Pulmonary artery endothelial cell (primary cell): Measurements from ENCODE around the gene DPP9. TPM values are rescaled to one million over a fixed set of nuclear protein-coding genes. Genes with fewer than 3 reads are reported as not detected.

Experiments
- DNase-seq: peaks from one replicate; pipeline ENCODE4 v3.0.0-alpha.2; 2011; ENCODE audit warnings: low read depth, low spot score
- total RNA-seq: library from RNA; depleted of rRNA; stranded (reverse); fragments of >200 nt; gene quantifications from 2 replicates; pipeline ENCODE4 v1.2.3, GENCODE V29; 2014

The DPP9 gene
- total RNA-seq, 1 donor from 2014 or later, result 24.5 TPM

GRCh38 chr19:4657262-4657661, 66.4 kb downstream of the DPP9 start:
- DNase-seq, result no peak

GRCh38 chr19:4656102-4656501, 67.5 kb downstream of the DPP9 start:
- no peak for DNase-seq

DNA sequence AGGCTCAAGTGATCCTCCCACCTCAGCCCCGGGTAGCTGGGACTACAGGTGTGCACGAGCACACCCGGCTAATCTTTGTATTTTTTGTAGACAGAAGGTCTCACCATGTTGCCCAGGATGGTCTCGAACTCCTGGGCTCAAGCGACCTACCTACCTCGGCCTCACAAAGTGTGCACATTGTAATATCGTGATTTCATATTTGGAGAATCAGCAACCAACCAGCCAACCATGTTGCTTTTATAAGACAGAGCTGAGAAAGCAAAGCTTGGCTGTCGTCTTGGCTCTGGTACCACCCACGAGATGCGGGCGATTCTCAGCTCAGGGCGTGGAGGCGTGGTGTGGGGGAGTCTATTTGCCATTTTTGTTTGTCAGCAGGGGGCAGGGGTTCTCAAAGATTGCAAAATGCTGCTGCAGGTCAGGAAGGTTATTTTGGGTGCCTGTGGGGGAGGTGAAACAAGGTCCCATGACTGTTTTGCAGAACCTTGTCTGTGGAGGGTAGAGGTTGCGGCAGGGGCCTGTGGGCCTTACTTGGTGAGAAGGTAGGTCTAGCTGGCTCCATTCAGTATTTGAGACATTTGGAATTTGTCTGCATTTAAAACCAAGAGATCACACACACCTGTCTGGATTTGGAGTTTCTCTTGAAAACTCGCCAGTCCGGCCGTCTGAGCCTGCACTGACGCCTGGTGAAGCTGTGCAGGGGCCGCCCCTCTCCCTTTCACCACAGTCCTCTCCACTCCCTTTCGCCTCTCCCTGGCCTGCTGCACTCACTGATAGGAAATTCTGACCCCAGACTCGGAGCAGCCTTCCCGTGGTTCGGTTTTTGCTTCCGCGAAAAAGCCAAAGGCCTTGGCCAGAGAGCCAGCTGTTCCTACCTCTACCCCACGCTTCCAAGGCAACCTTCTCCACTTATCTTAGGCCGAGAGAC, 68.9 kb downstream of the DPP9 start:
- DNase-seq, result no peak

DNA sequence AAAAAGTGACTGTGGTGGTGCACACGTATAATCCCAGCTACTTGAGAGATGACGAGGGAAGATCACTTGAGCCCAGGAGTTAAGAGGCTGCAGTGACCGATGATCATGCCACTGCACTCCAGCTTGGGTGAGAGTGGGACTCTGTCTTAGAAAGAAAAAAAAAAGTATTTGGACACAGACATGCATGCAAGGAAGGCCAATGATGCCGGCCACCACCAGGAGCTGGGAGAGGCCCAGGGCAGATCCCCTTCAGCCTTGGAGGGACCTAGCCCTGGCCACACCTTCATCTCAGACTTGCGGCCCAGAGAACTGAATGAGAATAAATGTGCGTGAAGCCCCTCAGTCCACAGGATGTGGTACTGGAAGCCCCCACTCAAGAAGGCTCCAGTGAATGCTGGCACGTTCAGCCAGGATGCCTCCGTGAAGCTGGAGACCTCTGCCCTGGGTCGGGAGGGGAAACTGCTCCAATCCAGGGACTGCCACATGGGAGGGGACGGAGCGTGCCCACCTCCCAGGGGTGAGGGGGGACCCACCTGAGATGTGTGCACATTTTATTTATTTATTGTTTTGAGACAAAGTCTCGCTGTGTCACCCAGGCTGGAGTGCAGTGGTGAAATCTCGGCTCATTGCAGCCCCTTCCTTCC, 69.7 kb downstream of the DPP9 start:
- no peak for DNase-seq

GRCh38 chr19:4652075-4652474, 71.6 kb downstream of the DPP9 start:
- DNase-seq, result no peak

DNA sequence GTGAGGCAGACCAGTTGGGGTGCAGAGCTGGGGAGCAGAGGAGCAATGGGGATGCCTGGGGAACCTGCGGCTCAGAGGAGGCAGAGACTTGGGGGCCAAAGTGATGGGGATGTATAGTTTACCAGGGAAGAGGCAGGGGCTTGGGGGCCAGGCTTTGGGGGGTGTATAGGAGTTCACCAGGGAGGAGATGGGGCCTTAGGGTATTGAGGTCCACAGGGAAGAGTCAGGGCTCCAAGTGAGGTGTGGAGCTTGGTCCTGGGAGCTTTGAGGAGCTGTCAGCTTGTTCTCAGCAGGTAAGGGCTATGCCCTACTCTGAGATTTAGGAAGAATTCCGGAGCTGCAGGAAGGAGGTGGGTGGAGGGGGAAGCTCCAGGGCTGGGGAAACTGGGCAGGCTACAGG, 73.5 kb downstream of the DPP9 start:
- no peak for DNase-seq

- no peak for DNase-seq
Observed at GRCh38 chr19:4649392-4650047, 74.1 kb downstream of the DPP9 start.

- peak; percentile 82 for DNase-seq
Observed at GRCh38 chr19:4647676-4648644, 75.7 kb downstream of the DPP9 start.

GRCh38 chr19:4645718-4646117, 77.9 kb downstream of the DPP9 start:
- no peak for DNase-seq

DNA sequence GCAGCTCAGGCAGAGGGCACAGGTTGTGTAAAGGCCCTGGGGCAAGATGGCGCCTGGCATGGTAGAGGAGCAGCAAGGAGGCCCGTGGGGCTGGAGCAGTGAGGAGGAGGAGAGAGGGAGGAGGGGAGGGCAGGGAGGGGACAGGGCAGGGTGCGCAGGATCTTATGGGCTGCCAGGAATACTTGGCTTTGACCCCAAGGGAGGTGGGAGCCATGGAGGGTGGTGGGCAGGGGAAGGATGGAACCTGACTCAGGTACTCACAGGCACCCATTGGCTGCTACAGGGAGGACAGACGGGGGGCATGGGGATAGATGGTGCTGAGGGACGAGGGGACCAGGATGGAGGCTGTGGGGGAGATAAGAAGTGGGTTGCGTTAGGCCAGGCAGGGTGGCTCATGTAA, 81.0 kb downstream of the DPP9 start:
- DNase-seq, result no peak

GRCh38 chr19:4641132-4641531, 82.5 kb downstream of the DPP9 start:
- DNase-seq, result no peak

- DNase-seq, result no peak
Observed at GRCh38 chr19:4640247-4641000, 83.2 kb downstream of the DPP9 start.

GRCh38 chr19:4639531-4640246, 84.0 kb downstream of the DPP9 start:
- DNase-seq, result no peak

- DNase-seq, result peak; percentile 84
Observed at GRCh38 chr19:4638828-4639530, 84.7 kb downstream of the DPP9 start, which contains the start of gene TNFAIP8L1. TSS of gene TNFAIP8L1 (plus strand) at chr19:4639516. CDS start at chr19:4651870, 12,354 bp downstream.

DNA sequence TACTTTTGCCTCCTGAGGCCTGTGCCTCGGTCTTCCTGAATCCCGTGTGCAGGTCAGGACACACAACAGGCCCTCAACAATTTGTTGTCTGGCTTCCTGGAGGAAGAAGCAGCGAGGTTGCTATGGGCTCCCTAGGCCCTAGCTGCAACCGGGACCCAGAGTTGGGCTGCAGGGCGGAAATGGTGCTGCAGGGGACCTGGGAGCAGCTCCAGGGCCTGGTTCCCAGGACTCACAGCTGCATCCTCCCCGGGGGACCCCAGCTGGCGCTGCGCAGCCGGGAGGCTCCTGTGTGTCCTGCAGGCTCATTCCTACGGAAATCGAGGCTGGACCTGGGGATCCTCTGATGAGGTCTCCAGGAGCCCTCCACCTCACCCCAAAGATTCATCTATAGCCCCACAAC, 85.3 kb downstream of the DPP9 start:
- no peak for DNase-seq

- DNase-seq, result no peak
Observed at GRCh38 chr19:4636761-4637160, 86.9 kb downstream of the DPP9 start.

GRCh38 chr19:4636151-4636717, 87.4 kb downstream of the DPP9 start:
- no peak for DNase-seq

GRCh38 chr19:4635754-4636116, 87.9 kb downstream of the DPP9 start:
- no peak for DNase-seq
